ENCODE results near the gene ST7.

The ST7 gene

GRCh38 chr7:116994611-116995010 lies 41.3 kb downstream of the ST7 start:
- Histone ChIP-seq H4K20me1 (ENCODE audit: insufficient read depth, low read length, poor library complexity, severe bottlenecking) (no peaks in the 10 kb centered on the region), H3K9ac (ENCODE audit: low read depth, low read length, poor library complexity, severe bottlenecking) (no peak overlapping the region), H3K27me3 (ENCODE audit: insufficient read depth, low read length, poor library complexity, severe bottlenecking) (peaks cover 22% of the 10 kb centered on the region), H3K79me2 (ENCODE audit: insufficient read depth, low read length) (no peaks in the 10 kb centered on the region), H3K4me1 (ENCODE audit: insufficient read depth, low read length, poor library complexity, severe bottlenecking) (no peaks in the 10 kb centered on the region), H3F3A (ENCODE audit: low read depth) (no peaks in the 10 kb centered on the region), H3K36me3 (ENCODE audit: insufficient read depth, low read length) (no peaks in the 10 kb centered on the region), H3K4me3 (ENCODE audit: low read length, poor library complexity, severe bottlenecking) (no peak overlapping the region), H3K9me3 (ENCODE audit: insufficient read depth, low read depth, low read length) (no peaks in the 10 kb centered on the region), H3K4me2 (ENCODE audit: low read depth, low read length, poor library complexity, severe bottlenecking) (no peak overlapping the region), H2AFZ (ENCODE audit: low read length) (no peak overlapping the region), H3K9me2 (replicated peaks; ENCODE audit: low read depth, low read length) (no peaks in the 10 kb centered on the region)
- TF ChIP-seq, protein P1, sequence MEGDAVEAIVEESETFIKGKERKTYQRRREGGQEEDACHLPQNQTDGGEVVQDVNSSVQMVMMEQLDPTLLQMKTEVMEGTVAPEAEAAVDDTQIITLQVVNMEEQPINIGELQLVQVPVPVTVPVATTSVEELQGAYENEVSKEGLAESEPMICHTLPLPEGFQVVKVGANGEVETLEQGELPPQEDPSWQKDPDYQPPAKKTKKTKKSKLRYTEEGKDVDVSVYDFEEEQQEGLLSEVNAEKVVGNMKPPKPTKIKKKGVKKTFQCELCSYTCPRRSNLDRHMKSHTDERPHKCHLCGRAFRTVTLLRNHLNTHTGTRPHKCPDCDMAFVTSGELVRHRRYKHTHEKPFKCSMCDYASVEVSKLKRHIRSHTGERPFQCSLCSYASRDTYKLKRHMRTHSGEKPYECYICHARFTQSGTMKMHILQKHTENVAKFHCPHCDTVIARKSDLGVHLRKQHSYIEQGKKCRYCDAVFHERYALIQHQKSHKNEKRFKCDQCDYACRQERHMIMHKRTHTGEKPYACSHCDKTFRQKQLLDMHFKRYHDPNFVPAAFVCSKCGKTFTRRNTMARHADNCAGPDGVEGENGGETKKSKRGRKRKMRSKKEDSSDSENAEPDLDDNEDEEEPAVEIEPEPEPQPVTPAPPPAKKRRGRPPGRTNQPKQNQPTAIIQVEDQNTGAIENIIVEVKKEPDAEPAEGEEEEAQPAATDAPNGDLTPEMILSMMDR (conservative IDR thresholded peaks at IDR 0.05; ENCODE audit: low read length): no peak
- no peak for TF ChIP-seq EZH2phosphoT487 (IDR thresholded peaks at IDR 0.05; ENCODE audit: borderline replicate concordance)

DNA sequence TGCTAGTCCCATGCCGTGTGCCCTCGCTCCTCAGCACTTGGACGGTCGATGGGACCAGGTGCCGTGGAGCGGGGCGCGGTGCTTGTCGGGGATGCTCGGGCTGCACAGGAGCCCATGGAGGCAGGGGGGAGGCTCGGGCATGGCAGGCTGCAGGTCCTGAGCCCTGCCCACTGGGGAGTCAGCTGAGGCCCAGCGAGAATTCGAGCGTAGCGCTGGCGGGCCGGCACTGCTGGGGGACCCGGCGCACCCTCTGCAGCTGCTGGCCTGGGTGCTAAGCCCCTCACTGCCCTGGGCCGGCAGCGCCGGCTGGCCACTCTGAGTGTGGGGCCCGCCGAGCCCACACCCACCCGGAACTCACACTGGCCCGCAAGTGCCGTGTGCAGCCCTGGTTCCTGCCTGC lies 44.7 kb downstream of the ST7 start:
- Histone ChIP-seq H4K20me1 (ENCODE audit: insufficient read depth, low read length, poor library complexity, severe bottlenecking) (no peaks in the 10 kb centered on the region), H3K4me2 (ENCODE audit: low read depth, low read length, poor library complexity, severe bottlenecking) (no peak overlapping the region), H2AFZ (ENCODE audit: low read length) (no peak overlapping the region), H3K9ac (ENCODE audit: low read depth, low read length, poor library complexity, severe bottlenecking) (no peak overlapping the region), H3K9me2 (replicated peaks; ENCODE audit: low read depth, low read length) (no peaks in the 10 kb centered on the region), H3K27me3 (ENCODE audit: insufficient read depth, low read length, poor library complexity, severe bottlenecking) (peaks cover 27% of the 10 kb centered on the region), H3K9me3 (ENCODE audit: insufficient read depth, low read depth, low read length) (no peaks in the 10 kb centered on the region), H3K79me2 (ENCODE audit: insufficient read depth, low read length) (no peaks in the 10 kb centered on the region), H3K4me3 (ENCODE audit: low read length, poor library complexity, severe bottlenecking) (no peak overlapping the region), H3K4me1 (ENCODE audit: insufficient read depth, low read length, poor library complexity, severe bottlenecking) (no peaks in the 10 kb centered on the region), H3F3A (ENCODE audit: low read depth) (no peaks in the 10 kb centered on the region), H3K36me3 (ENCODE audit: insufficient read depth, low read length) (no peaks in the 10 kb centered on the region)
- no peak for TF ChIP-seq EZH2phosphoT487 (IDR thresholded peaks at IDR 0.05; ENCODE audit: borderline replicate concordance)
- TF ChIP-seq, protein P1 (conservative IDR thresholded peaks at IDR 0.05; ENCODE audit: low read length): no peak

DNA sequence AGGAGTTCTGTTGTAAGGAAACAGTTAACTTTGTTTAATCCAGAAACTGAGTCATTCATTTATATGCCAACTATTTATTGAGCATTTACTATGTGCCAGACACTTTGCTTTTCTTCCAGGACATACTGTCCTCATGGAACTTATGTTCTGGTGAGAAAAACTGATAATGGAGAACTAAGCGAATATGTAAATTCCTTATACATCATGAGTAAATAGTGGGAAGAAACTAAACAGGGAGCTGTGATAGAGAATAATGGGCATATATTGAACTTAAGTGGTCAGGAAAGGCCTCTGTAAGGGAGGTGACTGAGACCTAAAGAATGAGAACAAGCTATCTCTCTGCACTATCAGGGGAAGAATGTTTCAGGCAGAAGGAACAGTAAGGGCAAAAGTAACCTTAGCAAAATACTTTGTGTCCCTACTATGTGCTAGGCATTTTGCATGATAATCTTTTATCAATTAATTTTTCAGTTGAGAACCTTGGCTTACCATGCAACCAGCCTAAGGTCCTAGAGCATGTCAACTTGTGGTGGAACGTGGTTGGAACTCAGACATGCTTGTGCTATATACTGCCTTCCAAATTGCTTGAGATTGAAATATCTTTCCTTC lies 45.4 kb downstream of the ST7 start:
- Histone ChIP-seq H3K79me2 (ENCODE audit: insufficient read depth, low read length) (no peaks in the 10 kb centered on the region), H3K4me3 (ENCODE audit: low read length, poor library complexity, severe bottlenecking) (no peak overlapping the region), H3K36me3 (ENCODE audit: insufficient read depth, low read length) (no peaks in the 10 kb centered on the region), H4K20me1 (ENCODE audit: insufficient read depth, low read length, poor library complexity, severe bottlenecking) (no peaks in the 10 kb centered on the region), H3K4me2 (ENCODE audit: low read depth, low read length, poor library complexity, severe bottlenecking) (no peak overlapping the region), H3K4me1 (ENCODE audit: insufficient read depth, low read length, poor library complexity, severe bottlenecking) (no peaks in the 10 kb centered on the region), H3K9me3 (ENCODE audit: insufficient read depth, low read depth, low read length) (no peaks in the 10 kb centered on the region), H2AFZ (ENCODE audit: low read length) (no peak overlapping the region), H3K9me2 (replicated peaks; ENCODE audit: low read depth, low read length) (no peaks in the 10 kb centered on the region), H3F3A (ENCODE audit: low read depth) (no peaks in the 10 kb centered on the region), H3K27me3 (ENCODE audit: insufficient read depth, low read length, poor library complexity, severe bottlenecking) (peaks cover 23% of the 10 kb centered on the region), H3K9ac (ENCODE audit: low read depth, low read length, poor library complexity, severe bottlenecking) (no peak overlapping the region)
- TF ChIP-seq EZH2phosphoT487 (IDR thresholded peaks at IDR 0.05; ENCODE audit: borderline replicate concordance): no peak
- TF ChIP-seq, protein P1 (conservative IDR thresholded peaks at IDR 0.05; ENCODE audit: low read length): no peak
